Vagina (tissue), 2 donors: ENCODE data around the gene CPNE9.
A peak's percentile ranks its signal among the peaks of the same experiment; 100 is the strongest.

Experiments used
- CTCF ChIP-seq, 3 experiments: fragments of 450-650 bp in 2 of 3; fragments of 200-600 bp in 1 of 3; sonication (generic) in 1 of 3; IDR thresholded peaks; one replicate each; pipeline ENCODE4 v1.5.1; 2017 to 2019; ENCODE audit warnings: antibody characterized with exemption in 3 of 3, mild to moderate bottlenecking in 2 of 3, moderate library complexity in 2 of 3
- POLR2A ChIP-seq, 2 donors: fragments of 450-650 bp; IDR thresholded peaks; one replicate each; pipeline ENCODE4 v1.6.1; 2017; ENCODE audit warnings: antibody characterized with exemption in 2 of 2, mild to moderate bottlenecking in 2 of 2, moderate library complexity in 2 of 2
- POLR2AphosphoS5 ChIP-seq, 2 donors: sonication (generic); formaldehyde crosslinking; IDR thresholded peaks; one replicate each; pipeline ENCODE4 v1.9.0; 2017; ENCODE audit warnings: antibody characterized with exemption in 2 of 2, mild to moderate bottlenecking in 2 of 2, low read depth in 1 of 2; ENCODE audit not compliant: insufficient read depth in 1 of 2

GRCh38 chr3:9749645-9750555, 46.3 kb downstream of the CPNE9 start, which contains the start of gene OGG1:
- TF ChIP-seq CTCF (IDR thresholded peaks at IDR 0.05) (no peak), POLR2A (IDR thresholded peaks at IDR 0.05) (peak in 1 of 2 donors; percentile 5), POLR2AphosphoS5 (IDR thresholded peaks at IDR 0.05; ENCODE audit: insufficient read depth in 1 of 2, low read depth in 1 of 2) (peak; percentile 95 to 97)
